Fibroblast of lung (primary cell): ENCODE results near the gene PCSK5.

ENCODE experiments used
- EZH2 ChIP-seq: IDR thresholded peaks from 2 replicates; pipeline ENCODE4 v1.5.1; 2012; ENCODE audit warnings: low read length, control low read depth, mild to moderate bottlenecking; ENCODE audit errors: missing control alignments
- TF ChIP-seq, protein P1 (sequence below), 2 donors: IDR thresholded peaks in 1 of 2; conservative IDR thresholded peaks in 1 of 2; 1 replicate in 1 of 2; 2 replicates in 1 of 2; pipeline ENCODE4 v1.5.1; 2011 to 2012; ENCODE audit warnings: low read length in 2 of 2, control low read depth in 1 of 2, inconsistent platforms in 1 of 2, low read depth in 1 of 2, mild to moderate bottlenecking in 1 of 2

DNA sequence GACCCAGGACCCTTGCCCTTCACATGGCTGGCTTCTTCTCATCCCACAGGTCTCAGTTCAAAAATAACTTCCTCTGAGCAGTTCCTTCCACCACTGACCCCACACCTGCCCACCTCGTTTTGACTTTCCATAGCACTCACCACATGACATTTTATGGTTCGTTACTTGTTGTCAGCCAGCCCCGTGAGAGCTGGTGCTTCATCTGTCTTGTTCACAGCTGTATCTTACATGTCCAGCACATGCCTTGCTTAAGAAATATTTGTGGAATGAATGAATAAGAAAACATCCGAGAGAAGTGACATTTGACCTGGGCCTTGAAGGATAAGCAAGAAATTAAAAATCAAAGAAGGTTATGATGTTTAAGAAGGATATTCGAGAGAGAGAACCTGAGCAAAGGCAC, 309.8 kb downstream of the PCSK5 start:
- TF ChIP-seq EZH2: no peak
- TF ChIP-seq, protein P1, sequence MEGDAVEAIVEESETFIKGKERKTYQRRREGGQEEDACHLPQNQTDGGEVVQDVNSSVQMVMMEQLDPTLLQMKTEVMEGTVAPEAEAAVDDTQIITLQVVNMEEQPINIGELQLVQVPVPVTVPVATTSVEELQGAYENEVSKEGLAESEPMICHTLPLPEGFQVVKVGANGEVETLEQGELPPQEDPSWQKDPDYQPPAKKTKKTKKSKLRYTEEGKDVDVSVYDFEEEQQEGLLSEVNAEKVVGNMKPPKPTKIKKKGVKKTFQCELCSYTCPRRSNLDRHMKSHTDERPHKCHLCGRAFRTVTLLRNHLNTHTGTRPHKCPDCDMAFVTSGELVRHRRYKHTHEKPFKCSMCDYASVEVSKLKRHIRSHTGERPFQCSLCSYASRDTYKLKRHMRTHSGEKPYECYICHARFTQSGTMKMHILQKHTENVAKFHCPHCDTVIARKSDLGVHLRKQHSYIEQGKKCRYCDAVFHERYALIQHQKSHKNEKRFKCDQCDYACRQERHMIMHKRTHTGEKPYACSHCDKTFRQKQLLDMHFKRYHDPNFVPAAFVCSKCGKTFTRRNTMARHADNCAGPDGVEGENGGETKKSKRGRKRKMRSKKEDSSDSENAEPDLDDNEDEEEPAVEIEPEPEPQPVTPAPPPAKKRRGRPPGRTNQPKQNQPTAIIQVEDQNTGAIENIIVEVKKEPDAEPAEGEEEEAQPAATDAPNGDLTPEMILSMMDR (conservative IDR thresholded peaks at IDR 0.05 in 1 of 2, IDR thresholded peaks at IDR 0.05 in 1 of 2; ENCODE audit: low read depth in 1 of 2, low read length in 2 of 2): no peak
